ENCODE data around the gene LSM3.

The LSM3 gene

DNA sequence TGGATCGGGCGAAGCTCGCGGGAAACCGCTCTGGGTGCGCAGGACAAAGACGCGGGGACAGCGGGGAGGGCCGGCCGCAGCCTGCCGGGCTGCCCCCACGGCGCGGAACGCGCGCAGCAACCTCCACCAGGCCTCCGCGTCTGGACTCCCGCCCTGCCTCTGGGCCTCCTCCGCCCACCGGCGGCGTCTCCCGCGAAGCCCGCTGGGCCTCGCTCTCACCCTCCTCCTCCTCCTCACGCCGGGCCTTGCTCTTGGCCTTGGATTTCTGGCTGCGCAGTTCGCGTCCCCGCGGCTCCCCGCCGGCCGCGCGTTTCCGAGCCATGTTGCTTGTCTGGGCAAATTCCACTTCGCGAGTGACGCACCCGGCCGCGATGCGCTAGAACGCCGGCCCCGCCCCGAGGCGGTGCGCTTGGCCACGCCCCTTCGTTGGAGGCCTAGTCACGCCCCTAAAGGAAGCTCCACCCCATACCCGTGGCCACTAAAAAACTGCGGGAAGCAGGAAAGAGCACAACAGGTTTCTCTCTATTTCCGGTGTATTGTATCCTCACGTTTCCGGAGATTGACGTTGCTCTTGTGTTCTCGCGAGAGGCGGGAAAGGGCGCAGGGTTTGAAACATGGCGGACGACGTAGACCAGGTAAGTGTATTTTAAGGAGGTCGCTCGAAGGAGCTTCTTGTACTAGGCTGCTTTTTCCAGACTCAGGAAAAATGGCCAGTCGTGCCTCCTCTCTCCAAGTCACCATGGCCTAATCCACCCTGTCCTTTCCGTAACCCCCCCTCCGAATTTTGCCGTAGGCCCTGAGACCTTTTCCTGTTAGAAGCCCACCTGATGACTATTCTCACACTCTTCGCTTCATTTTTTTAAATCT lies at the start of gene LSM3, which contains the start of gene XPC:
TSS of gene LSM3 (plus strand) at position 571 of the 867 bp plus-strand sequence. CDS start at position 615, 44 bp downstream.
TSS of gene XPC (minus strand) at position 355 of the 867 bp plus-strand sequence. CDS start at position 322, 33 bp downstream.
- no peaks in the 10 kb centered on the region for H3K27me3 Mint-ChIP-seq
- no peaks in the 10 kb centered on the region for H3K9me3 Mint-ChIP-seq
- peaks cover 14% of the 10 kb centered on the region for H3K36me3 Mint-ChIP-seq
- peak within 1 kb of the TSS; percentile 95 for H3K27ac Mint-ChIP-seq
- peak; percentile 99 for ATAC-seq
- H3K4me3 Mint-ChIP-seq, result peak within 1 kb of the TSS; percentile 93
- peaks cover 55% of the 10 kb centered on the region for H3K4me1 Mint-ChIP-seq

DNA sequence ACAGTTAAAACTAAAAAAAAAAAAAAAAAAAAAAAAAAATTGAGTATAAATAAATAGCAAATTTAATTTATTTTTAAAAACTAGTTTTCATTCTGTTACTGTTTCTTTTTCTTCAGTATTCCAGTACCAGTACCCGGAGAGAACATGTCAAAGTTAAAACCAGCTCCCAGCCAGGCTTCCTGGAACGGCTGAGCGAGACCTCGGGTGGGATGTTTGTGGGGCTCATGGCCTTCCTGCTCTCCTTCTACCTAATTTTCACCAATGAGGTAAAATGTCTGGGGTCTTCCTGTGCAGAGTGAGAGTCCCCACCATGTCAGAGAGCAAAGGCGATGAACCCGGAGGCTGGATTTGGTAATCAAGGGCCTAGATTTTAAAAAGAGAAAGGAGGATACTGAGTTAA lies 49.3 kb upstream of the LSM3 start:
- Mint-ChIP-seq H3K36me3 (peaks cover 56% of the 10 kb centered on the region), H3K27me3 (no peaks in the 10 kb centered on the region), H3K9me3 (no peaks in the 10 kb centered on the region), H3K4me3 (no peak overlapping the region), H3K4me1 (peaks cover 36% of the 10 kb centered on the region), H3K27ac (no peak overlapping the region)
- ATAC-seq, result no peak

DNA sequence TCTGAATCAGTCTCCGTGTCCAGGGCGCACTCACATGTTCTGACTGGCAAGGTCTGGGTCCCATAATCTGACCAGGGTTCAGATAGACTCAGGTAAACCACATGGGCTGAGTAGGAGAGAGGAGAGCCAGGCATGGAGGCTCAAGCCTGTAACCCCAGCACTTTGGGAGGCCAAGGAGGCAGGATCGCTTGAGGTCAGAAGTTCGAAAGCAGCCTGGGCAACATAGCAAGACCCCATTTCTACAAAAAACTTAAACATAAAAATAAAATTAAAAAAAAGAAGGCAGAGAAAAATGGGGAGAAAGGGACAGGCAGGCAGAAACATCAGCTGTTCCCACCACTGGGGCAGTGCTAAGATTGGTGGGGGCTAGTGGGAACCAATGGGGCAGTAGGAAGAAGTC lies 48.4 kb upstream of the LSM3 start:
- no peak for ATAC-seq
- Mint-ChIP-seq H3K27ac (peak overlapping the region; percentile 24), H3K9me3 (no peaks in the 10 kb centered on the region), H3K36me3 (peaks cover 66% of the 10 kb centered on the region), H3K4me3 (no peak overlapping the region), H3K4me1 (peaks cover 36% of the 10 kb centered on the region), H3K27me3 (no peaks in the 10 kb centered on the region)

DNA sequence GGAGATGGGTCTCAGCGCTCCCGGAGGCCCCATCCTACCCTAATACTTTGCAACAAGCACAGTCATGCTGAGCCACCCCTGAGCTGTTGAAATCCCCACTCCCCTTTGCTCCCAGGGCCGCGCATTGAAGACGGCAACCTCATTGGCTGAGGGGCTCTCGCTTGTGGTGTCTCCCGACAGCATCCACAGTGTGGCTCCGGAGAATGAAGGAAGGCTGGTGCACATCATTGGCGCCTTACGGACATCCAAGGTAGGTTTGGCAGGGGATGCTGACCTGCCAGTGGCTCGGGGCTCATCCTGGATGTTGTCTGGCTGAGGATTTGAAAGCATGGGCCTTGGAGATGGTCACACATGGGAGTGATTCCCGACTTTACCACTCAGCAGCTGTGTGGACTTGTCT lies 47.9 kb upstream of the LSM3 start:
- no peak for ATAC-seq
- H3K9me3 Mint-ChIP-seq, result no peaks in the 10 kb centered on the region
- H3K4me3 Mint-ChIP-seq, result no peak overlapping the region
- H3K27me3 Mint-ChIP-seq, result no peaks in the 10 kb centered on the region
- peaks cover 71% of the 10 kb centered on the region for H3K36me3 Mint-ChIP-seq
- H3K4me1 Mint-ChIP-seq, result peaks cover 33% of the 10 kb centered on the region
- no peak overlapping the region for H3K27ac Mint-ChIP-seq

DNA sequence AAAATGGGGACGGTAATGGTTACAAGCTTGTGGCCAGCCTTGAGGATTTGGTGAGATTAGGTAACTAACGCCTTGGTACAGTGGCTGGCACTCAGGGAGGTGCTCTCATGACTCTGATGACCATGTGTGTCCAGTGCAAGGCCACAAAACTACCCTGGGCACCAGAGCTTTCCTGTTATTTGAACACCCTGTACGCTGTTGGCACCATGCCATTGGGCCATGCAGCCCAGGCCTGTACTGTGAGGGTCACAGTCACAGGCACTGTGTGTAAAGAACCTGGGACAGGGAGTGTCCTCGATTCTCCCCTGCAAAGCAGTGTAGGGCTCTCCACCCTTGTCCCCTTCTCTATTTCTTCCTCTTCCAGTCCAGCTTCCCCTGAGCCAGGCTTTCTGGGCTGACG lies 47.5 kb upstream of the LSM3 start:
- no peak overlapping the region for H3K4me3 Mint-ChIP-seq
- H3K9me3 Mint-ChIP-seq, result no peaks in the 10 kb centered on the region

DNA sequence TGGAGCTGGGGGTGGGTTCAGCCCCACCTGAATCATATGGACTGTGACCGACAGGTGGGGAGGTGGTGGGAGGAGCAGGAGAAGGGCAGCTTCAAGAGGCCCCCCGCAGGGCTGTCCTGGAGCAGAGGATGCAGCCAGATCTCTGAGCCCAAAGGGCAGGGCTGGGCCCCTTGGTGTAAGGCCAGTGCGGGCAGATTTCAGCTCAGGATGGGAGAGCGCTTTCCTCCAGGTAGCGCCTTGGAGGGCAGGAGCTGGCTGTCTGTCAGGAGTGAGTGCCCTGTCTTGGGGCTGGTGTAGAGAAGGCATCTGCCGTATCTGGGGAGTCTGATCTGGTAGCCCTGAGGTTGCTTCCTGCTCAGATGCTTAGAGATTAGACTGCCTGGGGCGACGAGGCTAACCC lies 46.5 kb upstream of the LSM3 start:
- no peak for ATAC-seq
- Mint-ChIP-seq H3K4me3 (no peak overlapping the region), H3K4me1 (peaks cover 19% of the 10 kb centered on the region), H3K27ac (no peak overlapping the region), H3K9me3 (no peaks in the 10 kb centered on the region), H3K27me3 (no peaks in the 10 kb centered on the region), H3K36me3 (peaks cover 76% of the 10 kb centered on the region)

More for the DNA sequence above, 47.5 kb upstream of the LSM3 start:
- Mint-ChIP-seq H3K36me3 (peaks cover 75% of the 10 kb centered on the region), H3K4me1 (peaks cover 29% of the 10 kb centered on the region), H3K27me3 (no peaks in the 10 kb centered on the region), H3K27ac (no peak overlapping the region)
- no peak for ATAC-seq

DNA sequence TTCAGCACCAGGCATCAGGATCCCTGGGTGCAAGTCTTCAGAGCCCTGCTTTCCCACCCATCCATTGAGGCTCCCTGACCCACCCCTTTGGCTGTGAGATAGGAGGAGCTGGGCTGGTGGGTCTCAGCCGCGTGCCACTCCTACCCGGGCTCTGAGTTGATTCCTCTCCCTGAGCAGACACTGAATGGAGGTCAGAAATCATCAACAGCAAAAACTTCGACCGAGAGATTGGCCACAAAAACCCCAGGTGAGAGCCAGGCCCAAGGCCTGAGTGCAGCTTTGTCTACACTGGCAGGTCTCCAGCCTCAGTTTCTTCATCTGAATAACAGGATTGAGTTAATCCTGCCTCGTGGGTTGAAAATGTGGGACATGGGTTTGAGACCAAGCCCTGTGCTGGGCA lies 45.9 kb upstream of the LSM3 start:
- no peak for ATAC-seq
- no peak overlapping the region for H3K27ac Mint-ChIP-seq
- peaks cover 76% of the 10 kb centered on the region for H3K36me3 Mint-ChIP-seq

DNA sequence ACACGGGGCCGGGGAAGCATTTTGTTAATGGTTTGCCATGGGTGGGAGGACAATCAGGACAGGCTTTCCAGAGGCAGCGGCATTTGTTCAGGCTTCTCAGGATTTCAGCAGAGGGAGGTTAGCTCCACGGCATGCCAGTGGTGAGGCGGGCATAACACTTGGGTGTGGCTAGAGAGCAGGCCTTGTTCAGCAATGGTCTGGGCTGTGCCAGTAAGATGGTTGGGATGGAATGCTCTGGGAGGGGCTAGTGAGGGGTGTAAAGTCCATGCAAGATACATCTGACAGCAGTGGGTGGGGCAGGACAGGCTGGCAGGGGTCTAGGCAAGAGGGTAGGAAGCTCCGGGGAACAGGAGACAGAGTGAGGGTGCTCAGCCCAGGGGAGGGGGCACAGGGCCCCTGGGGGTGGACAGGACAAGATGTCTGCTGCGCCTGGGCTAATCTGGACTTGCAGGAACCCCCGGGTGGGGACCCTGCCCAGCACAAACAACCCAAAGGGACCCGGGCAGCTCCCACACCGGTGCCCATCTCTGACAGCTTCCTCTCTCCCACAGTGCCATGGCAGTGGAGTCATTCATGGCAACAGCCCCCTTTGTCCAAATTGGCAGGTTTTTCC lies 45.3 kb upstream of the LSM3 start:
- Mint-ChIP-seq H3K4me3 (no peak overlapping the region), H3K27me3 (no peaks in the 10 kb centered on the region), H3K4me1 (peaks cover 7% of the 10 kb centered on the region), H3K27ac (no peak overlapping the region), H3K36me3 (peaks cover 79% of the 10 kb centered on the region), H3K9me3 (no peaks in the 10 kb centered on the region)
- ATAC-seq, result no peak

More for the DNA sequence above, 45.9 kb upstream of the LSM3 start:
- no peaks in the 10 kb centered on the region for H3K9me3 Mint-ChIP-seq
- H3K4me3 Mint-ChIP-seq, result no peak overlapping the region
- H3K27me3 Mint-ChIP-seq, result no peaks in the 10 kb centered on the region
- H3K4me1 Mint-ChIP-seq, result peaks cover 13% of the 10 kb centered on the region

DNA sequence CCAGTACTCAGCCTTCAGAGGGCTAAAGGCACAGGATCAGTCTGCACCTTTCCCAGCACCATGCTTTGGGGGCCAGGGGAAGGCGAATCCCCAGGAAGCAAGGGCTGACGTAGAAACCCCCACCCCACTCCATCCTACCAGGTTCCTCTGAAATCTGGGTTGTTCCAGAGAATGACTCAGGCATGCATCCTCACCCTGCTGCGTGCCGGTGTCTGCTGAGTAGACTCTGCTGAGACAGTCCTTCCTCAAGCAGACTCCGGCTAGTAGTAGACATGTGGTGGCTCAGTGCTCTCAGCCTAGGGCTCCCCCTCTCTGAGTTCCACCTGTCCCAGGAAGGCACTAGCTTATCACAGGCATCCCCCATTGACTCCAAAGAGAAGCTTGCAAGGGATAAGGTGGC lies 44.7 kb upstream of the LSM3 start:
- H3K4me3 Mint-ChIP-seq, result no peak overlapping the region
- peaks cover 1% of the 10 kb centered on the region for H3K4me1 Mint-ChIP-seq
- no peak overlapping the region for H3K27ac Mint-ChIP-seq
- H3K36me3 Mint-ChIP-seq, result peaks cover 77% of the 10 kb centered on the region
- H3K9me3 Mint-ChIP-seq, result no peaks in the 10 kb centered on the region
- H3K27me3 Mint-ChIP-seq, result no peaks in the 10 kb centered on the region
- ATAC-seq, result no peak

DNA sequence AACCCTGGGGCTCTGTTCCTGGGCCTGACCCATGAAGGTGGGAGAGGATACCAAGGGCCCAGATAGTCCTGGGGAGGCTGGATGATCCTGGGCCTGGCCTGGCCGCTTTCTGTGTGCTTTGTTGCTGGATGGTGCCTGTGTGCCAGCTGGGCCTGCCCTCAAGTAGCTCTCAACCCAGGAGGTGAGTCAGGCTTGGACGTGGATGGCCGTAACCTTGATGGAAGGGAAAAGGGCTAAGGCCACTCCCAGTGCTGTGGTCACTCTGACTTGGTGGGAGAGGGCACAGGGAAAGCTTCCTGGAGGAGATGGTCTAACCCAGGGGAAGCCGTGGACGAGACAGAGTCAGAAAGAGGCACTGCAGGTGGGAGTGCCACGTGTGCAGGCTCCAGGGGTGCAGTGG lies 44.3 kb upstream of the LSM3 start:
- H3K9me3 Mint-ChIP-seq, result no peaks in the 10 kb centered on the region
- H3K36me3 Mint-ChIP-seq, result peaks cover 74% of the 10 kb centered on the region
- no peak overlapping the region for H3K4me3 Mint-ChIP-seq
- H3K27me3 Mint-ChIP-seq, result no peaks in the 10 kb centered on the region
- H3K4me1 Mint-ChIP-seq, result no peaks in the 10 kb centered on the region
- no peak overlapping the region for H3K27ac Mint-ChIP-seq
- no peak for ATAC-seq

DNA sequence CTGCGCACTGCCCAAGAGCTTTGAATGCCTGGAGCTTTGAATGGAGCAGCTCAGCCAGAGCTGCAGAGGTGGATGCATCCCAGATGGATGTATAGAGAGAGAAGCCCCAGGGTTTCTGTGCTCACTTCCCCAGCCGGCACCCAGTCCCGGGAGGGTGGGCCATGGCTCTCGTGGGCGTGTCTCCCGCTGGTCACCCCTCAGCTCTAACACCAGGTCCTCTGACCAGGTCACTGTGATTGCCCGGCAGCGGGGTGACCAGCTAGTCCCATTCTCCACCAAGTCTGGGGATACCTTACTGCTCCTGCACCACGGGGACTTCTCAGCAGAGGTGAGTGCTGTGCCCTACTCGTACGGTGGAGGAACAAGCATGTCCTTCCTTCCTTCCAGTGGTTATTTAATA lies 43.0 kb upstream of the LSM3 start:
- no peak for ATAC-seq
- no peaks in the 10 kb centered on the region for H3K4me1 Mint-ChIP-seq
- no peak overlapping the region for H3K27ac Mint-ChIP-seq
- no peaks in the 10 kb centered on the region for H3K9me3 Mint-ChIP-seq
- H3K36me3 Mint-ChIP-seq, result peaks cover 69% of the 10 kb centered on the region
- H3K4me3 Mint-ChIP-seq, result no peak overlapping the region
- no peaks in the 10 kb centered on the region for H3K27me3 Mint-ChIP-seq

DNA sequence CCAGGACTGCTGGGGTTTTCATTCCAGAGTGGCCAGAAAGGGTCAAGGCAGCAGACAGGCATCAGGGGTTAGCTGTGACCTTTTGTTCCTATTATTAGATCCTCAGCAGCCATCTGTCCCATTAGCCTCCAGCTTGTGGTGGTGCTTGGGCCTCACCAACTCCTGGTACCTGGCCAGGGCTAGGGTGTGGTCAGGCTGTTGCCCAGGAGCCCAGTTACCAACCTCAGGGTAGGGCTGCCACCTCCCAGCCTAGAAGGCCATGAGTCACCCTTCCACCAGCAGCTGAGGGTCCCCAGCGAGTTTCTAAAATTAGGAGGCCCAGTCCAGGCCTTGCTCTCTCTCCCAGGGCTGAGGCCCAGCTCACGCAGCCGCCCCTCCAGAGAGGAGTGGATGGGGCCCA lies 41.6 kb upstream of the LSM3 start:
- Mint-ChIP-seq H3K9me3 (no peaks in the 10 kb centered on the region), H3K4me3 (no peak overlapping the region), H3K27ac (no peak overlapping the region), H3K4me1 (no peaks in the 10 kb centered on the region), H3K27me3 (no peaks in the 10 kb centered on the region), H3K36me3 (peaks cover 65% of the 10 kb centered on the region)
- ATAC-seq, result no peak

DNA sequence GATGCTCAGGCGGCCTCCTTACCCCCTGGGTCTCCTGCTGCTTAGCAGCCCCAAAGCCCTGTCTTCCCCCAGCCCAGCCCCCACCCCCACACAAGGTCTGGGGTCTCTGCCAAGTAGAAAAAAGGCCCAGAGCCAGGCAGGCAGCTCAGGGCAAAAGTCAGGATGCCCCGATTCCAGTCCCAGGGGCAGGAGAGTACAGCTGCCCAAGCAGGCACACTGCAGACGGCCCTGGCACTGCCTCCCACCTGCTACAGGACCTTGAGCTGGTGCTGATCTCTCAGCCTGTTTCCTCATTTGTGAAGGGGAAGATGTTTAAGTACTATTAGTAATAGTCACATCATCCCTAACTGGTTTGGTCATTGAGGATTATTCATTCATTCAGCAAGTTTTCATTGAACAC lies 41.2 kb upstream of the LSM3 start:
- ATAC-seq, result no peak
- Mint-ChIP-seq H3K4me3 (no peak overlapping the region), H3K9me3 (no peaks in the 10 kb centered on the region), H3K27ac (no peak overlapping the region), H3K27me3 (no peaks in the 10 kb centered on the region), H3K36me3 (peaks cover 62% of the 10 kb centered on the region), H3K4me1 (no peaks in the 10 kb centered on the region)

DNA sequence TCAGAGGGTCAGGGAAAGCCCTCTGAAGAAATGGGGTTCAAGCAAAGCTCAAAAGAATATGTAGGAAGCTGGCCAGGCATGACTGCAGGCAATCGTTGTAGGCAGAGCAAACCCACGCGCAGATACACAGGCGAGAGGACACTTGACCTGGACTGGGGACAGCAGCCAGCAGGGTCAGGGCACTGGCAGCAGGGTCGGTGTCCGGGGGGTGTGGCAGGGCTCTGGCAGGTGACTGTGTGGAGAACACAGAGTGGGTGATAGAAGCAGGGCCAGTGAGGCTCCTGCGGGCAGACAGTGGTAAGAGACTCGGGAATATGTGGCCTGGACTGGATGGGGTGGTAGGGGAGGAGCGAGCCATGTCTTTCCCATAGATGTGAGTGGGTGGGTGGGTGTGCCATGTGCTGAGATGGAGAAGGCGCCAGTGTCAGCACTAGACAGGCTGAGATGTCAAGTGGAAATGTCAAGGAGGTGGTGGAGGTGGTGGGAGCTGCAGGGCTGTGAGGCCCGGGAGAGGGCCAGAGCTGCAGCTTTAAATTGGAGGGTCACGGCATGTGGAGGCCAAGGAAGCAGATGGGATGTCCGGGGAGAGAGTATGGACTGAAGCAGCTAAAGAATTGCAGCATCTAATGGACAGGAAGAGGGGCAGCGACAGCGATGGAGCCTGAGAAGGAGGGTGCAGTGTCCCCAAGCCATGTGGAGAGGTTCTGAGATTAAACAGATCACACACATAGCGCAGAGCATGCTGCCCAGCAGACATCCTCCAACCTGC lies 40.3 kb upstream of the LSM3 start:
- Mint-ChIP-seq H3K4me1 (no peaks in the 10 kb centered on the region), H3K36me3 (peaks cover 54% of the 10 kb centered on the region), H3K9me3 (no peaks in the 10 kb centered on the region), H3K27ac (no peak overlapping the region), H3K4me3 (no peak overlapping the region), H3K27me3 (no peaks in the 10 kb centered on the region)
- ATAC-seq, result peak; percentile 14

DNA sequence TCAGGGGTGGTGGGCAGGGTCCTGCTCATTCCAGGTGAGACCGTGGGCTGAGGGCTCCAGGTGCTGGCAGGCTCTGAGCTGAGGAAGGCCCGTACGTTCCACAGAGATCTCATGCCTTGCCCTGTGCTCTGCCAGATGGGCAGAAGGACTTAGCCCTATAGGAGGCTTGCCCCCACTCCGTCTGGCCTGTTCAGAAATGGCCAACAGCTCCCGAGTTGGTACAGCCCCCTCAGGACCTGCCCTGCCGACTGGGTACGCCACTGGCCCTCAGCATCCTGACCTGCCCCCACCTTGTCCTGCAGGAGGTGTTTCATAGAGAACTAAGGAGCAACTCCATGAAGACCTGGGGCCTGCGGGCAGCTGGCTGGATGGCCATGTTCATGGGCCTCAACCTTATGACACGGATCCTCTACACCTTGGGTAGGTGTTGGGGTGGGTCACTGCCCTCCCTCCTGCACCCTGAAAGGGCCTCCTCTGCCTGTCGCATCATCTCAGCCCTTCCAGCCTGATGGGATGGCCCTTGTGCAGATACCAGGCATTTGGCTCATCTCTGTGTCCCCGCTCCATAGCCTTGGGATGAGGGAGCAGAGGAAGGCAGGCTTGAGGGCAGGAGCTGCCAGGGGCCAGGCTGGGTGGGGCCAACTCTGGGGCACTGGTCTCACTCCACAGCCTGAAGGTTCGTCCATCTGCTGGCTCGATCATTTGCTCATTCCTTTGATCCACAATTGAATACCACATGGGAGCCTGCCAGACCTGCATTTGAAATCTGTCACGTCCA lies 39.5 kb upstream of the LSM3 start:
- Mint-ChIP-seq H3K27me3 (no peaks in the 10 kb centered on the region), H3K27ac (no peak overlapping the region)

More for the DNA sequence above, 39.5 kb upstream of the LSM3 start:
- Mint-ChIP-seq H3K36me3 (peaks cover 46% of the 10 kb centered on the region), H3K4me3 (no peak overlapping the region), H3K4me1 (peaks cover 3% of the 10 kb centered on the region), H3K9me3 (no peaks in the 10 kb centered on the region)
- ATAC-seq, result no peak
